GM23338 (cell line): ENCODE results near the gene PTPRJ. TPM values are rescaled to one million over a fixed set of nuclear protein-coding genes. Genes with fewer than 3 reads are reported as not detected.

Source experiments
- ATAC-seq: fragments of 200-7000 bp; cut with Tn5 transposase; 3 replicates; pipeline ENCODE4 v1.9.1; 2020
- DNase-seq: peaks from one replicate; pipeline ENCODE4 v3.0.0-alpha.2; 2015; ENCODE audit warnings: low spot score
- H2AFZ ChIP-seq: fragments of 200-600 bp; sonication (generic); 2 replicates; pipeline ENCODE4 v1.8.0; 2016; ENCODE audit warnings: antibody characterized with exemption, mild to moderate bottlenecking, moderate library complexity
- H3F3A ChIP-seq: fragments of 200-600 bp; sonication (generic); replicated peaks from 2 replicates; pipeline ENCODE4 v1.8.0; 2017; ENCODE audit warnings: antibody characterized with exemption, mixed run types, low read depth
- H3K27ac ChIP-seq: fragments of 200-600 bp; sonication (generic); 2 replicates; pipeline ENCODE4 v1.6.1; 2016; ENCODE audit warnings: low read depth
- H3K27me3 ChIP-seq: fragments of 200-600 bp; sonication (generic); 2 replicates; pipeline ENCODE4 v1.8.0; 2016; ENCODE audit warnings: mild to moderate bottlenecking, mixed run types, moderate library complexity; ENCODE audit not compliant: insufficient read depth
- H3K36me3 ChIP-seq: fragments of 200-600 bp; sonication (generic); 2 replicates; pipeline ENCODE4 v1.8.0; 2016; ENCODE audit warnings: mild to moderate bottlenecking; ENCODE audit not compliant: insufficient read depth
- H3K4me1 ChIP-seq: fragments of 200-600 bp; sonication (generic); 2 replicates; pipeline ENCODE4 v1.8.0; 2016; ENCODE audit warnings: mild to moderate bottlenecking, moderate library complexity; ENCODE audit not compliant: insufficient read depth
- H3K4me2 ChIP-seq: fragments of 200-600 bp; sonication (generic); 2 replicates; pipeline ENCODE4 v1.7.1; 2017; ENCODE audit warnings: mixed run types
- H3K4me3 ChIP-seq: fragments of 200-600 bp; sonication (generic); 2 replicates; pipeline ENCODE4 v1.6.1; 2016; ENCODE audit warnings: mixed run types
- H3K79me2 ChIP-seq: fragments of 200-600 bp; sonication (generic); replicated peaks from 2 replicates; pipeline ENCODE4 v1.8.0; 2017; ENCODE audit warnings: mild to moderate bottlenecking; ENCODE audit not compliant: insufficient read depth
- H3K9me2 ChIP-seq: fragments of 200-600 bp; sonication (generic); 2 replicates; pipeline ENCODE4 v1.8.0; 2017; ENCODE audit not compliant: insufficient read depth
- H4K20me1 ChIP-seq: fragments of 200-600 bp; sonication (generic); replicated peaks from 2 replicates; pipeline ENCODE4 v1.8.0; 2017; ENCODE audit warnings: mild to moderate bottlenecking; ENCODE audit not compliant: insufficient read depth
- H3K27ac Mint-ChIP-seq: 2 replicates; pipeline ENCODE4 v1.8.0; 2020; ENCODE audit warnings: inconsistent platforms, mild to moderate bottlenecking, moderate library complexity, mixed read lengths
- H3K27me3 Mint-ChIP-seq: 3 replicates; pipeline ENCODE4 v1.8.0; 2022; ENCODE audit warnings: low read depth, mild to moderate bottlenecking, moderate library complexity, mixed read lengths, inconsistent platforms; ENCODE audit not compliant: insufficient read depth, poor library complexity
- H3K36me3 Mint-ChIP-seq: 3 replicates; pipeline ENCODE4 v1.8.0; 2021; ENCODE audit warnings: low read depth, mild to moderate bottlenecking, inconsistent platforms, moderate library complexity, mixed read lengths
- H3K4me1 Mint-ChIP-seq: 3 replicates; pipeline ENCODE4 v1.8.0; 2020; ENCODE audit warnings: mild to moderate bottlenecking, inconsistent platforms, mixed read lengths
- H3K4me3 Mint-ChIP-seq: 3 replicates; pipeline ENCODE4 v1.8.0; 2021; ENCODE audit warnings: moderate library complexity, mild to moderate bottlenecking, inconsistent platforms, mixed read lengths
- H3K9me3 Mint-ChIP-seq: 3 replicates; pipeline ENCODE4 v1.8.0; 2020; ENCODE audit warnings: moderate library complexity, mild to moderate bottlenecking, inconsistent platforms, mixed read lengths
- CREB1 ChIP-seq: fragments of 250-450 bp; sonication (Bioruptor Pico); IDR thresholded peaks from 2 replicates; pipeline ENCODE4 v1.5.0; 2020; ENCODE audit warnings: low read depth, mild to moderate bottlenecking, moderate library complexity
- EZH2 ChIP-seq: fragments of 200-600 bp; sonication (generic); IDR thresholded peaks from one replicate; pipeline ENCODE4 v1.8.0; 2017; ENCODE audit warnings: antibody characterized with exemption, mild to moderate bottlenecking, low read depth; ENCODE audit not compliant: unreplicated experiment
- EZH2phosphoT487 ChIP-seq: fragments of 200-600 bp; sonication (generic); IDR thresholded peaks from one replicate; pipeline ENCODE4 v1.8.1; 2018; ENCODE audit warnings: antibody characterized with exemption; ENCODE audit not compliant: unreplicated experiment
- JUNB ChIP-seq: IDR thresholded peaks from one replicate; pipeline ENCODE4 v1.6.1; 2016; ENCODE audit warnings: antibody characterized with exemption; ENCODE audit not compliant: unreplicated experiment
- NANOG ChIP-seq: IDR thresholded peaks from 2 replicates; pipeline ENCODE4 v1.6.1; 2016; ENCODE audit warnings: antibody characterized with exemption, borderline replicate concordance
- POLR2AphosphoS5 ChIP-seq: IDR thresholded peaks from 2 replicates; pipeline ENCODE4 v1.6.1; 2016; ENCODE audit warnings: antibody characterized with exemption, low read depth
- STAT1 ChIP-seq: IDR thresholded peaks from one replicate; pipeline ENCODE4 v1.6.1; 2016; ENCODE audit warnings: antibody characterized with exemption; ENCODE audit not compliant: unreplicated experiment
- ZNF114 ChIP-seq: fragments of 250-450 bp; sonication (Bioruptor Pico); IDR thresholded peaks from 2 replicates; pipeline ENCODE4 v1.5.0; 2020; ENCODE audit warnings: mild to moderate bottlenecking, moderate library complexity
- ZNF331 ChIP-seq: fragments of 250-450 bp; sonication (Bioruptor Pico); IDR thresholded peaks from 2 replicates; pipeline ENCODE4 v1.5.0; 2020; ENCODE audit warnings: low read depth, mild to moderate bottlenecking, moderate library complexity
- polyA plus RNA-seq: library from polyadenylated mRNA; unstranded; fragments of >200 nt; fragmentation: Nextera tagmentation; extraction: Ambion mirVana; gene quantifications from 2 replicates; pipeline ENCODE4 v1.2.1, GENCODE V29; 2016
- total RNA-seq: library from RNA; depleted of rRNA; stranded (reverse); fragments of >200 nt; shearing (Covaris generic); gene quantifications from 2 replicates; pipeline ENCODE4 v1.2.3, GENCODE V29; 2014
- TF ChIP-seq, protein P1 (sequence below), 2 experiments: fragments of 200-600 bp in 1 of 2; sonication (generic) in 1 of 2; conservative IDR thresholded peaks; 2 replicates each; pipeline versions ENCODE4 v1.5.1 to v1.6.1; 2016 to 2017; ENCODE audit warnings: antibody characterized with exemption in 2 of 2, low read depth in 2 of 2, mild to moderate bottlenecking in 2 of 2, moderate library complexity in 1 of 2
- TF ChIP-seq, protein P2 (sequence below): IDR thresholded peaks from 2 replicates; pipeline ENCODE4 v1.6.1; 2016; ENCODE audit warnings: antibody characterized with exemption
- TF ChIP-seq, protein P3 (sequence below): IDR thresholded peaks from one replicate; pipeline ENCODE4 v1.6.1; 2018; ENCODE audit warnings: antibody characterized with exemption; ENCODE audit not compliant: unreplicated experiment

Gene PTPRJ
- total and polyA plus RNA-seq, 2 experiments from 2014 or later: 4.2 to 16.0 TPM

DNA sequence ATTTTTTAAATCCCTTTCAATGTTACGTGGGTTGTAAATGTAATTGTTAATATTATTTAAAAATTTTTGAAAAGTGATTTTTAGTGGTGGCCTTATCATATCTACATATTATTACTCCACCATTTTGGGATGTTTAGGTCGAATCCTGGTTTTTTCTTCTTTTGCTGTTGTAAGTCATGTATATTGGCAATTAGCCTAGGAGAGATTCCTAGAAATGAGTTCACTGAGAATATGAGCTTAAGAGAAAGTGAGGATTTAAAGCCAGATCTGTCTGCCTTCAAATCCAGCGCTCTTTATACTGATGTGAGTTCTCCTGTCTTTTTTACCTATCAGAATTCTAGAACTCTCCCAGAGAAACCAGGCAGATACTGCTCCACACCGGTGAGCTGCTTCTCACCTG is 56.1 kb downstream of the PTPRJ start:
- Histone ChIP-seq H3F3A (no peaks in the 10 kb centered on the region), H3K27me3 (no peaks in the 10 kb centered on the region), H3K4me2 (no peak overlapping the region), H4K20me1 (no peaks in the 10 kb centered on the region), H2AFZ (no peak overlapping the region), H3K27ac (no peak overlapping the region), H3K4me1 (peaks cover 13% of the 10 kb centered on the region), H3K79me2 (0 out of 2 replicates have a peak, but pooled peaks cover 2% of the 10 kb centered on the region), H3K36me3 (no peaks in the 10 kb centered on the region), H3K9me2 (no peaks in the 10 kb centered on the region), H3K4me3 (no peak overlapping the region)
- H3K4me3 Mint-ChIP-seq: no peak overlapping the region
- H3K36me3 Mint-ChIP-seq: no peaks in the 10 kb centered on the region
- no peak overlapping the region for H3K27ac Mint-ChIP-seq
- no peaks in the 10 kb centered on the region for H3K9me3 Mint-ChIP-seq
- DNase-seq: no peak
- ATAC-seq: no peak
- peaks cover 38% of the 10 kb centered on the region for H3K4me1 Mint-ChIP-seq
- TF ChIP-seq CREB1 (no peak), EZH2 (no peak), POLR2AphosphoS5 (no peak), NANOG (no peak)
- H3K27me3 Mint-ChIP-seq: peaks cover 8% of the 10 kb centered on the region

DNA sequence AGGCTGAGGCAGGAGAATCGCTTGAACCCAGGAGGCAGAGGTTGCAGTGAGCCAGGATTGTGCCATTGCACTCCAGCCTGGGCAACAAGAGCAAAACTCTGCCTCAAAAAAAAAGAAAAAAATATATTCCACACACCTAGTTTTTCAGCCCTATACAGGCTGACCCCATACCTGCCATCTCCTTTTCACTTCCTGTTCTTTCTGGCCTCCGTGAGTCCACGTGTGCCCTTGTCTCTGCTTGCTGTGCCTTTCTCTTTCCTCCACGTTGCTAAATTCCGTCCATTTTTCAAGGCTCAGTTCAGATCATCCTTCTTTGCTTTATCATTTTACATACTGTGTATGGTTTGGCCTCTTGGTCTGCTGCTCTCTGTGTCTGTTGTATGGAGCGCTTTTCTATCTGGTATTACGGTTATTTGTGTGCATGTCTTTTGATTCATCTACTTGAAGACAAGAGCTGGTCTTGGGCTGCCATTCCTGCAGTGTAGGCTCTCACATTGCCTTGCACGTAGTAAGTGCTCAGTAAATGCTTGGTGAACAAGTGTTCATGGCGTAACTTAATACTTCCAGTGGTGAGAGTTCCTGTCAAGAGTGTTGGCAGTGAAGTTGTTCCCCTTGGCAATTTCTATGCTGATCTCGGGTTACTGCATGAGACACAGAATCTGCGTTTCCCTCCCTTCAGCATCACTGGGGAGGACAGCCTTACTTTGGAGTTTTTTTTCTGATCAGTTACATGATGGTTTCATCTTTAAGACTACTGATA is 57.5 kb downstream of the PTPRJ start:
- no peak overlapping the region for H3K27ac ChIP-seq
- Mint-ChIP-seq H3K27me3 (peaks cover 6% of the 10 kb centered on the region), H3K9me3 (no peaks in the 10 kb centered on the region), H3K4me3 (no peak overlapping the region), H3K4me1 (peaks cover 25% of the 10 kb centered on the region), H3K27ac (no peak overlapping the region), H3K36me3 (no peaks in the 10 kb centered on the region)
- H3K9me2 ChIP-seq: no peaks in the 10 kb centered on the region
- no peaks in the 10 kb centered on the region for H3K27me3 ChIP-seq
- H4K20me1 ChIP-seq: no peaks in the 10 kb centered on the region
- no peak overlapping the region for H3K4me2 ChIP-seq
- DNase-seq (no peak), ATAC-seq (no peak)
- H3K4me1 ChIP-seq: peaks cover 6% of the 10 kb centered on the region
- peaks cover 3% of the 10 kb centered on the region; the same call in 1 of the 2 replicates for H3K79me2 ChIP-seq
- H3K4me3 ChIP-seq: no peak overlapping the region
- H2AFZ ChIP-seq: no peak overlapping the region
- no peaks in the 10 kb centered on the region for H3K36me3 ChIP-seq
- TF ChIP-seq JUNB (no peak), EZH2phosphoT487 (no peak), POLR2AphosphoS5 (no peak), NANOG (no peak), STAT1 (no peak), ZNF331 (no peak), ZNF114 (CRISPR knock-in tag) (no peak), EZH2 (no peak), CREB1 (no peak)
- TF ChIP-seq, protein P1, sequence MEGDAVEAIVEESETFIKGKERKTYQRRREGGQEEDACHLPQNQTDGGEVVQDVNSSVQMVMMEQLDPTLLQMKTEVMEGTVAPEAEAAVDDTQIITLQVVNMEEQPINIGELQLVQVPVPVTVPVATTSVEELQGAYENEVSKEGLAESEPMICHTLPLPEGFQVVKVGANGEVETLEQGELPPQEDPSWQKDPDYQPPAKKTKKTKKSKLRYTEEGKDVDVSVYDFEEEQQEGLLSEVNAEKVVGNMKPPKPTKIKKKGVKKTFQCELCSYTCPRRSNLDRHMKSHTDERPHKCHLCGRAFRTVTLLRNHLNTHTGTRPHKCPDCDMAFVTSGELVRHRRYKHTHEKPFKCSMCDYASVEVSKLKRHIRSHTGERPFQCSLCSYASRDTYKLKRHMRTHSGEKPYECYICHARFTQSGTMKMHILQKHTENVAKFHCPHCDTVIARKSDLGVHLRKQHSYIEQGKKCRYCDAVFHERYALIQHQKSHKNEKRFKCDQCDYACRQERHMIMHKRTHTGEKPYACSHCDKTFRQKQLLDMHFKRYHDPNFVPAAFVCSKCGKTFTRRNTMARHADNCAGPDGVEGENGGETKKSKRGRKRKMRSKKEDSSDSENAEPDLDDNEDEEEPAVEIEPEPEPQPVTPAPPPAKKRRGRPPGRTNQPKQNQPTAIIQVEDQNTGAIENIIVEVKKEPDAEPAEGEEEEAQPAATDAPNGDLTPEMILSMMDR (conservative IDR thresholded peaks at IDR 0.05; ENCODE audit: low read depth in 2 of 2): no peak
- TF ChIP-seq, protein P2, sequence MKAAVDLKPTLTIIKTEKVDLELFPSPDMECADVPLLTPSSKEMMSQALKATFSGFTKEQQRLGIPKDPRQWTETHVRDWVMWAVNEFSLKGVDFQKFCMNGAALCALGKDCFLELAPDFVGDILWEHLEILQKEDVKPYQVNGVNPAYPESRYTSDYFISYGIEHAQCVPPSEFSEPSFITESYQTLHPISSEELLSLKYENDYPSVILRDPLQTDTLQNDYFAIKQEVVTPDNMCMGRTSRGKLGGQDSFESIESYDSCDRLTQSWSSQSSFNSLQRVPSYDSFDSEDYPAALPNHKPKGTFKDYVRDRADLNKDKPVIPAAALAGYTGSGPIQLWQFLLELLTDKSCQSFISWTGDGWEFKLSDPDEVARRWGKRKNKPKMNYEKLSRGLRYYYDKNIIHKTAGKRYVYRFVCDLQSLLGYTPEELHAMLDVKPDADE: no peak
- TF ChIP-seq, protein P3, sequence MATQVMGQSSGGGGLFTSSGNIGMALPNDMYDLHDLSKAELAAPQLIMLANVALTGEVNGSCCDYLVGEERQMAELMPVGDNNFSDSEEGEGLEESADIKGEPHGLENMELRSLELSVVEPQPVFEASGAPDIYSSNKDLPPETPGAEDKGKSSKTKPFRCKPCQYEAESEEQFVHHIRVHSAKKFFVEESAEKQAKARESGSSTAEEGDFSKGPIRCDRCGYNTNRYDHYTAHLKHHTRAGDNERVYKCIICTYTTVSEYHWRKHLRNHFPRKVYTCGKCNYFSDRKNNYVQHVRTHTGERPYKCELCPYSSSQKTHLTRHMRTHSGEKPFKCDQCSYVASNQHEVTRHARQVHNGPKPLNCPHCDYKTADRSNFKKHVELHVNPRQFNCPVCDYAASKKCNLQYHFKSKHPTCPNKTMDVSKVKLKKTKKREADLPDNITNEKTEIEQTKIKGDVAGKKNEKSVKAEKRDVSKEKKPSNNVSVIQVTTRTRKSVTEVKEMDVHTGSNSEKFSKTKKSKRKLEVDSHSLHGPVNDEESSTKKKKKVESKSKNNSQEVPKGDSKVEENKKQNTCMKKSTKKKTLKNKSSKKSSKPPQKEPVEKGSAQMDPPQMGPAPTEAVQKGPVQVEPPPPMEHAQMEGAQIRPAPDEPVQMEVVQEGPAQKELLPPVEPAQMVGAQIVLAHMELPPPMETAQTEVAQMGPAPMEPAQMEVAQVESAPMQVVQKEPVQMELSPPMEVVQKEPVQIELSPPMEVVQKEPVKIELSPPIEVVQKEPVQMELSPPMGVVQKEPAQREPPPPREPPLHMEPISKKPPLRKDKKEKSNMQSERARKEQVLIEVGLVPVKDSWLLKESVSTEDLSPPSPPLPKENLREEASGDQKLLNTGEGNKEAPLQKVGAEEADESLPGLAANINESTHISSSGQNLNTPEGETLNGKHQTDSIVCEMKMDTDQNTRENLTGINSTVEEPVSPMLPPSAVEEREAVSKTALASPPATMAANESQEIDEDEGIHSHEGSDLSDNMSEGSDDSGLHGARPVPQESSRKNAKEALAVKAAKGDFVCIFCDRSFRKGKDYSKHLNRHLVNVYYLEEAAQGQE: no peak
- H3F3A ChIP-seq: no peaks in the 10 kb centered on the region
